Cardiac fibroblast (primary cell): ENCODE results near the gene DNAH9.

ENCODE experiments used
- DNase-seq, 2 donors: peaks; one replicate each; pipeline versions ENCODE4 v3.0.0 to v3.0.0-alpha.2; 2010; ENCODE audit warnings: low read depth in 2 of 2
- H3K4me3 ChIP-seq, 2 donors: replicated peaks in 1 of 2; 1 replicate in 1 of 2; 2 replicates in 1 of 2; pipeline ENCODE4 v1.5.1; 2011; ENCODE audit warnings: low read depth in 2 of 2, low read length in 2 of 2, mild to moderate bottlenecking in 2 of 2, moderate library complexity in 1 of 2
- TF ChIP-seq, protein P1 (sequence below): IDR thresholded peaks from one replicate; pipeline ENCODE4 v1.5.1; 2011; ENCODE audit warnings: low read depth, mild to moderate bottlenecking, low read length, inconsistent platforms

The DNAH9 gene

DNA sequence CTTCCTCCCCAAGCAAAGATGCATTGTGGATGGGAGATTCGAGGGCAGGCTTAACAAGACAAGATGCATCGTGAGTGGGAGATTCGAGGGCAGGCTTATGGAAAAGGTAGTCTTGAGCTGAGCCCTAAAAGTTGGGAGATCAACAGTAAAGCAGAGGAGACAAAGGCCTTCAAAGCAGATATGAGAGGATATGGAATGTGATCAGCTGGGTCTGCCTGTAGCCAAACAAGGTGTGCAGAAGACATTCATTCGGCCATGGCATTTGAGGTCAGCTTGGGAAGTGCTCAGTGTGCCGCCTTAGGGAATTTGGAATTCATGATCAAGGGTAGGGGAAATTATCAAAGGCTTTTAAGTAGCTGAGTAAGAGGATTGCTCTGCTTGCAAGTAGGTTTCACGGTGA is 39.5 kb downstream of the DNAH9 start:
- DNase-seq, result no peak
- TF ChIP-seq, protein P1, sequence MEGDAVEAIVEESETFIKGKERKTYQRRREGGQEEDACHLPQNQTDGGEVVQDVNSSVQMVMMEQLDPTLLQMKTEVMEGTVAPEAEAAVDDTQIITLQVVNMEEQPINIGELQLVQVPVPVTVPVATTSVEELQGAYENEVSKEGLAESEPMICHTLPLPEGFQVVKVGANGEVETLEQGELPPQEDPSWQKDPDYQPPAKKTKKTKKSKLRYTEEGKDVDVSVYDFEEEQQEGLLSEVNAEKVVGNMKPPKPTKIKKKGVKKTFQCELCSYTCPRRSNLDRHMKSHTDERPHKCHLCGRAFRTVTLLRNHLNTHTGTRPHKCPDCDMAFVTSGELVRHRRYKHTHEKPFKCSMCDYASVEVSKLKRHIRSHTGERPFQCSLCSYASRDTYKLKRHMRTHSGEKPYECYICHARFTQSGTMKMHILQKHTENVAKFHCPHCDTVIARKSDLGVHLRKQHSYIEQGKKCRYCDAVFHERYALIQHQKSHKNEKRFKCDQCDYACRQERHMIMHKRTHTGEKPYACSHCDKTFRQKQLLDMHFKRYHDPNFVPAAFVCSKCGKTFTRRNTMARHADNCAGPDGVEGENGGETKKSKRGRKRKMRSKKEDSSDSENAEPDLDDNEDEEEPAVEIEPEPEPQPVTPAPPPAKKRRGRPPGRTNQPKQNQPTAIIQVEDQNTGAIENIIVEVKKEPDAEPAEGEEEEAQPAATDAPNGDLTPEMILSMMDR, result no peak

DNA sequence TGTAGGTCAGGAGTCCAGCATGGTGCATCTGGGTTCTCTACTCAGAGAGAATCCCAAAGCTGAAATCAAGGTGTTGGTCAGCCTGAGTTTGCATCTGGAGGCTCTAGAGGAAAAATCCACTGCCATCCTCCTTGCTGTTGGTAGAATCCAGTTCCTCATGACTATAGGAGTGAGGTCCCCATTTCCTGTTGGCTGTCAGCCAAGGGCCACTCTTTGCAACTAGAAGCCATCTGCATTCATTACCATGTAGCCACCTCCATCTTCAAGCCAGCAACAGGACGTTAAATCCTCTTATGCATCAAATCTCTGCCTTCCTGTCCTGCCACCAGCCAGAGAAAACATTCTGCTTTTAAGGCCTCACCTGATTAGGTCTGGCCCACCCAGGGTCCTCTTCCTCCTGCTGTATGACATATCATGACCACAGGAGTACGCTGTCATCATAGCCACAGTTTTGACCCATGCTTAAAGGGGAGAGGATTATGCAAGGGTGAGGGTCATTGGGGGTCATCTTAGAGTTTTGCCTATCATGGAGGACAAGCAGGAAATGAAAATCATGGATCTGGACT is 40.5 kb downstream of the DNAH9 start:
- DNase-seq, result no peak
- no peak overlapping the region for H3K4me3 ChIP-seq
- TF ChIP-seq, protein P1, result no peak

More for the DNA sequence above, 39.5 kb downstream of the DNAH9 start:
- H3K4me3 ChIP-seq, result no peak overlapping the region

DNA sequence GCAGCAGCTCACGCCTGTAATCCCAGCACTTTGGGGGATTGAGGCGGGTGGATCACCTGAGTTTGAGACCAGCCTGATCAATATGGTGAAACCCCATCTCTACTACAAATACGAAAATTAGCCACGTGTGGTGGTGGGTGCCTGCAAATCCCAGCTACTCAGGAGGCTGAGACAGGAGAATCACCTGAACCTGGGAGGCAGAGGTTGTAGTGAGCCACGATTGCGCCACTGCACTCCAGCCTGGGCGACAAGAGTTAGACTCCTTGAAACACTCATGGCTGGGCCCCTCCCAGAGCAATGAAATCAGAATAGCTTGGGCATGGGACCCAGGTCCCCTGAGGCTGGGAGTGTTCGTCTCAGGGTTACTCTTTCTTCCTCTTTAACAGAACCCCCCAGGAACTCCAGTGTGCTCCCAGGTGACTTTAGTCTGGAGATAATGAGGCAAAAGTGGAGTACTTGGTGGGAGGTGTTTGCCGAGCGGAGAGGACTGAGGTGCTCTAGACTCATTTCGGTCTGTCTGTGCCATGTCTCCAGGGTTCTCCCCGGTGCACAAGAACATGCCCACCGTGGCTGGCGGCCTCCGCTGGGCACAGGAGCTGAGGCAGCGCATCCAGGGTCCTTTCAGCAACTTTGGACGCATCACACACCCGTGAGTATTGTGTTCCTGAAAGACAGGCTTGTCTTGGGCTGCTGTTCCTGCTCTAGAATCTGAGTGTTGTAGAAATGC is 41.6 kb downstream of the DNAH9 start:
- no peak for DNase-seq
- no peak overlapping the region for H3K4me3 ChIP-seq
- TF ChIP-seq, protein P1, result no peak

DNA sequence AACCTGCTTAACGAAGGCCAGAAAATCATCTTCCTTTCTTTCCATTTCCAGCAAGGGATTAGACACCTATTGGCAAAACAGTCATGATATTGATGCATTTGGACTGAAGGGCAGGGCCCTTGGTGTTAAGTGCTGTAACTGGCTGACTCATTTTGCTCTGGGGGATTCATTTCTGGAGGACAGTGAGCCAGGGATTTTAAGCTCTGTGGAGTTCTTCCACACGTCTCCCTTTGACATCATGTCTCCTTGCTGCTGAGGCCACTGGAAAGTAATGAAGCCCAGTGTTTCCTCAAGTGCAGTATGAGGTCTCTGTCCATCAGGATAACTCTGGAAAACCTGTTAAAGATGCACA is 42.2 kb downstream of the DNAH9 start:
- TF ChIP-seq, protein P1, result no peak

GRCh38 chr17:11641521-11642275 is 43.4 kb downstream of the DNAH9 start:
- H3K4me3 ChIP-seq, result no peak overlapping the region
- TF ChIP-seq, protein P1, result no peak
- no peak for DNase-seq

More for the DNA sequence above, 42.2 kb downstream of the DNAH9 start:
- no peak for DNase-seq
- no peak overlapping the region for H3K4me3 ChIP-seq

DNA sequence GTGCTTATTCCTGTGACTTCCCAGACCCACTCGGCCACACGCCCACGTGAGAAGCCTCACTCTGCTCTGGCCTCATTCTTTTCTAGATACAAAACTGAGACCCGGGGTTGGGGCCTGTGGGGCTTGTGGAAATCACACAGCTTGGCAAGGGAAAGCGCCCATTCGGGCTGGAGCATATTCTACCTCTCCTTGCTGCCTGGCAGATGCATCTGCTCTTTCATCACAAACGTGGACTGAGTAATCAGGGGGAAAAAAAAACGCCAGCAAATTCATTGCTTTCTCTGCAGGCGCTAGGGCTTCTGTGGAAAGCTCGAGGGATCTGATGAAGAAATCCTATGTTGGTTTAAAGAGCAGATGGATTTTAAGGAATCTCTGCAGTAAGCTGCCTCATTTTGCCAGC is 44.4 kb downstream of the DNAH9 start:
- H3K4me3 ChIP-seq, result no peak overlapping the region
- TF ChIP-seq, protein P1, result no peak
- DNase-seq, result no peak
